Vein endothelial cell (primary cell): ENCODE measurements around the gene PSD. TPM values are rescaled to one million over a fixed set of nuclear protein-coding genes. Genes with fewer than 3 reads are reported as not detected.

ENCODE experiments used
- small RNA-seq: library from RNA; depleted of rRNA; stranded (forward); fragments of <200 nt; gene quantifications from one replicate; pipeline ENCODE3, GENCODE V24; 2012
- total RNA-seq: library from RNA; depleted of rRNA; stranded (reverse); fragments of >200 nt; gene quantifications from 2 replicates; pipeline ENCODE4 v1.2.3, GENCODE V29; 2012

The PSD gene
- total RNA-seq, result 0.33 TPM in 1 of 2 replicates, not detected in the other

DNA sequence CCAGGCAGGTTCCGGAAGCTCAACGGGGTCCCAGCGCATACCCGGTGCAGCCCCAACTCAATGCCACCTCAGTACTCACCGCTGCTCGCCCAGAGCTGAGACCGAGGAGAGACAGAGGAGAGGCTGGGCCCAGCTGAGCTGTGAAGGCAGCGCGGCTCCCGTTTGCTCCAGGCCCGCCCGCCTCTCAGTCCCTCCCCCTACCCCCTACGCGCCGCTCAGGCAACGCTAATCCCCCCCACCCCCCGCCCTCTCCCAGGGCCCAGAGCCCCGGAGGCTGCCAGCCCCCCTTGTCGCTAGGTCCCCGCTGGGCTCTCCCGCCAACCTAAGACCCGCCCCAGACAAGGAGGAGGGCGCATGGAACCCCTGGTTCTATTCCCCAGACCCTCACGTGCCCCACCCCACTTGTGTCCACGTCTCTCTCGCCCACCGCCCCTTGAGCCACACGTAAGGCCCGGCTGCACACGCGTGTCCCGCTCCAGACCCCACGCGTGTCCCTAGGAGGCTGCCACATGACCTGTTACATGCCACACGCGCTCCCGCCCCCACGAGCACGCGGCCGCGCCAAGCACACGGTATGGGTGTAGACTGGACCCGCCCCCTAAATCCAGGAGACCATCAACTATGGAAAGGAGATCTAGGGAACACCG lies at the start of gene PSD:
Gene PSD (minus strand): TSS at position 164 of the 647 bp plus-strand sequence. CDS start 1,747 bp downstream, outside the sequence.

DNA sequence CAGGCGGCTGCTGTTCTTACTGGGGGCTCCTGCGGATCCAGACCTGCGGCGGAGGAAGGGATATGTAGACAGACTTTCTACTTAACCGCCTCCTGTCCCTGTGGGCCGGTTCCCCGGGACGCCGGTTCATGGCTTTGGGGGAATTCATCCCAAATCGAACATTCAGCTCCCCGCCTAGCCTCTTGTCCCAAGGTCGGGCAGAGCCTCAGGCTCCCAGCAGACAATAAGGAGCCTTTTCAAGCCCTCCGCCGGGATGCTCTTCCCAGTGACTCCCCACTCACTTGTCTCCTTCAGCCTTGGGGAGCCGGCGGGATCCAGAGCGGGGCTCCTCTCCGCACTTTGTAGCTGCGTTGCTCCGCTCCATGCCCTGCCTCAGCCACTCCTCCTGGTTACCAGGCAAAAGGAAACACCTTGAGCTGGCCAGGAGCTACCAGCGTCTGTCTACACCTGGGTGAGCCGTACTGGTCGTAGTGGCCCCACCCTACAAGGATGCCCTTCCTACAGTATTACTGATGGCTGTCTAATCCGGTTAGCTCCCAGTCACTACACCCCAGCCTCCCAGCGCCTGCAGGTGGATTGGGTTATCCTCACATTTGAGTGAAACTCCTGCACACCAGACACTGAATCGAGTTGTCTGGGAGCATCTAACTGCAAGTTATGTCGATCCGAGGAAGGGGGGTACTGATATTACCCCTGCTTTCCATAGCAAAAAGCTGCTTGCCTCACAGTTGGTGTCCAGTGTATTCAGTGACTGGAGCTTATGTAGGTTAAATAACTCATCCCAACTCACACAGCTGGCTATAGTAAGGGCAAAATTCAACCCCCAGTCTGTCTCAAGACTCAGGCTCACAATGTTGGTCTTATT lies 32.8 kb upstream of the PSD start, which contains the start of gene C10orf95:
Gene C10orf95 (minus strand): TSS at position 439 of the 865 bp plus-strand sequence. CDS start 450 bp downstream, outside the sequence.

DNA sequence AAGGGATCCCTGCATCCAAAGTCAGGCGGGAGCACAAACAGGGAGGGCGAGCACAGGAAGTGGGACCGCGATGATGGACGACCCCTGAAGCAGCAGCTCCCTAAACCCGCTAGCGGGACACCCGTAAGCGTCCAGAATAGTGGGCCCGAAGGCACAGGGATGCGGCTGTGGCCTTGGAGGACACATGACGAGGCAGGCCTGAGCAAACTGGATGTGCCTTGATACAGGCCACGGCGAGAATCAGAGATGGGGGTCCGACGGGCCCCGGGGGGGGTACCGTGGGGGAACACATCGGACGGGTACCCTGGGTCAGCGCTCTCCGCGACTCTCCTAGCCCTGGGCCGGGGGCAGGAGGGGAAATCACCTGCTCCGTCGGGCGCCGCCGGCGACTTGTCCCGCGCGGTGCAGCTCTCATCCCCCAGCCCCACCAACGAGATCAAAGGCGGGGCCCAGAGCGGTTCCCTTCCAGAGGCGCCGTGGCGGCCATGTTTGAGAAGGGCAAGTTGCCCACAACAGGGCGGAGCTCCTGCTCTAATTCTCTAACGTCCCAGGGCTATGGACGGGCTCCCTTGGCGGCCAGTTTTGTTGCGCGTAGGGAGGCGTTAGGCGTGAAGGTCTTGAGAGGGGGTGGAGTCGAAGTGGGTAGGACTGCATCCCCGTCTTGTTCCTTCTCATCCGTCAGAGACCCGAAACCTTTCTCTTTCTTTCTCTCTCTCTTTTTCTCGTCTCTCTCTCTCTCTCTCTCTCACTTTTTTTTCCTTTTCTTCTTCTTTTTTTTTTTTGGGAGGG lies 13.8 kb upstream of the PSD start, which contains the start of gene CUEDC2:
Gene CUEDC2 (minus strand): TSS at position 413 of the 789 bp plus-strand sequence. CDS start 7,386 bp downstream, outside the sequence.

DNA sequence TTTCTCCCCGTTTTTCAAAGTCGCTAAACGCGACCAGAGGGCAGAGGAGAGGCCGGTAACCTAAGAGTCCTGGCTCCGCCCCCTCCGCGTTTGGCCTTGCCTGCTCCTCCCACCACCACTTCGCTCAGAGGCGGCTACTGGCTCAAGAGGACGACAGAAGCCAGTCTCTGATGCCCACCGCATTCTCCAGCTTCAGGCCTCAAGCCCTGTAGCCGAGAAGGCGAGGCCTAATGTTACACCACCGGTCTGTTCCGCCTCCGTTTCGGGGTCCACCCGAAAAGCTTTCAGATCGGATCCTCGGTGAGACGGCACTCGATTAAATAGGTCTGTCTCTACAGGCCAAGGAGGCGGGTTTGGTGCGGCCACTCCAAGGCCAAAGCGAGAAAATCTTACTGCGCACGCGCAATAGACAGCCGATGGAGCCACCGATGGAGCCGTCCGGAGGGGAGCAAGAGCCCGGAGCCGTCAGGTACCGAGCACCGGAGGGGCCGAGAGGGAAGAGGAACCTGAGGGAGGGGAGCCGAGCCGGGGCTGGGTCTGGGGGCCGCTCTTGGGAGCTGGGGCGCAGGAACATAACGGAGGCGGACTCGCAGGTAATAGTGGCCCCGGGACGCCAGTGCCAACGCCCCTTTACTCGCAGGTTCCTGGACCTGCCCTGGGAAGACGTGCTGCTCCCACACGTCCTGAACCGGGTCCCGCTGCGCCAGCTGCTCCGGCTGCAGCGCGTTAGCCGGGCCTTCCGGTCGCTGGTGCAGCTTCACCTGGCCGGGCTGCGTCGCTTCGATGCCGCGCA lies 2.3 kb upstream of the PSD start, which contains the start of gene FBXL15:
Gene FBXL15 (plus strand): TSS at position 123 of the 793 bp plus-strand sequence. CDS start 294 bp downstream, at position 417.

DNA sequence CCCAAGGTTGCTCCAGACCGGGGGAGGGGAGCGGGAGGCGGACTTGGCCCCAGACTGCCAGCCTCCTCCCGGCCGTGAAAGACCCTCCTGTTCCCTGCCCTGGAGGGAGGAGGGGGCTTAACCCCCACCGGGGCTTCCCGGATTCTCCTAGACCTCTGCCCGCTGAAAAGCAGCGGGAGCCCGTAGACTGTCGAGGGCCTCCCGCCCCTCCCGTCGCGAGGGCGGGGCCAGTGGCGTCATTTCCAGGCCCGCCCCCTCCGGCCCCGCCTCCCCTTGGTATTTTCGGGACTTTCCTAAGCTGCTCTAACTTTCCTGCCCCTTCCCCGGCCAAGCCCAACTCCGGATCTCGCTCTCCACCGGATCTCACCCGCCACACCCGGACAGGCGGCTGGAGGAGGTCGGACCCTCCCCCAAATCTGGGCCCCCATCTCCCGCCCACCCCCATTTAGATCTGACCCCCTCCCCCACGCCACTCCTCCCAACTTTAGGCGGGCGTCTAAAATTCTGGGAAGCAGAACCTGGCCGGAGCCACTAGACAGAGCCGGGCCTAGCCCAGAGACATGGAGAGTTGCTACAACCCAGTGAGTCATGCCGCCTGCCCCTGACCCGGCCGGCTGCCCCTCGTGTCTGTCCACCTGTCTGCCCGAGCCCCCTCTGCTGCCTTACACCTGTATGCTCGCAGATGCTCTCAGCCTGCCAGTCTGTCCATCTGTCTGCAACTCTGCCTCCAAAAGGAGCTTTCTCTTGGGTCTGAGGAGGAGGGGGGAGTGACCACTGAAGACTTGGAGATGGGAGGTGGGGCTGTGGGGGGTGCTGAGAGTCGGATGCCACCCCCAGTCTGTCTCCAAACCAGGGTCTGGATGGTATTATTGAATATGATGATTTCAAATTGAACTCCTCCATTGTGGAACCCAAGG lies 22.9 kb downstream of the PSD start, which contains the start of gene NFKB2:
Gene NFKB2 (plus strand): TSS at position 306 of the 917 bp plus-strand sequence. CDS start 255 bp downstream, at position 561.

Small RNA genes lying within 50 kb of the gene (small RNA-seq; reads per million reads assigned to genes)
- gene MIR146B, result 25.9 reads per million, percentile 97 among the genes with 10 or more reads in this experiment

Other genes starting within 250 kb of the PSD start
- gene ELOVL3, start 192.5 kb downstream of the PSD start, total RNA-seq, result not detected in 2 replicates
- gene PITX3, start 177.3 kb downstream of the PSD start, total RNA-seq, result not detected in 2 replicates
- 50.9 and 51.3 TPM in 2 replicates for gene GBF1, start 173.3 kb downstream of the PSD start, total RNA-seq
- gene NFKB2, start 23.1 kb downstream of the PSD start, total RNA-seq, result 27.1 and 28.0 TPM in 2 replicates
- 5.1 and 9.8 TPM in 2 replicates for gene FBXL15, start 2.1 kb upstream of the PSD start, total RNA-seq
- gene CUEDC2, start 13.8 kb upstream of the PSD start, total RNA-seq, result 40.4 and 75.5 TPM in 2 replicates
- not detected in 2 replicates for gene C10orf95, start 32.8 kb upstream of the PSD start, total RNA-seq
- 197 and 213 TPM in 2 replicates for gene ACTR1A, start 83.9 kb upstream of the PSD start, total RNA-seq
- gene SUFU, start 85.2 kb upstream of the PSD start, total RNA-seq, result 5.8 and 6.9 TPM in 2 replicates
- gene TRIM8, start 225.7 kb upstream of the PSD start, total RNA-seq, result 107 and 144 TPM in 2 replicates